ENCODE data around the gene LSM4.
"Not testable (repeated sequence)": the region's sequence is repeated elsewhere in the genome, so short reads cannot be mapped to it uniquely, and the experiment has no call there.

Gene LSM4

GRCh38 chr19:18322759-18323460 lies at the start of gene LSM4:
Gene LSM4, minus strand, starts transcription at chr19:18323076. Its CDS starts 56 bp downstream, at chr19:18323020.
- peak; percentile 99 for DNase-seq (ENCODE audit: low spot score)

GRCh38 chr19:18368504-18369222 lies 45.8 kb upstream of the LSM4 start:
- no peak for DNase-seq (ENCODE audit: low spot score)

- DNase-seq (ENCODE audit: low spot score): no peak
These were observed 43.2 kb upstream of the LSM4 start for GRCh38 chr19:18366021-18366435.

DNA sequence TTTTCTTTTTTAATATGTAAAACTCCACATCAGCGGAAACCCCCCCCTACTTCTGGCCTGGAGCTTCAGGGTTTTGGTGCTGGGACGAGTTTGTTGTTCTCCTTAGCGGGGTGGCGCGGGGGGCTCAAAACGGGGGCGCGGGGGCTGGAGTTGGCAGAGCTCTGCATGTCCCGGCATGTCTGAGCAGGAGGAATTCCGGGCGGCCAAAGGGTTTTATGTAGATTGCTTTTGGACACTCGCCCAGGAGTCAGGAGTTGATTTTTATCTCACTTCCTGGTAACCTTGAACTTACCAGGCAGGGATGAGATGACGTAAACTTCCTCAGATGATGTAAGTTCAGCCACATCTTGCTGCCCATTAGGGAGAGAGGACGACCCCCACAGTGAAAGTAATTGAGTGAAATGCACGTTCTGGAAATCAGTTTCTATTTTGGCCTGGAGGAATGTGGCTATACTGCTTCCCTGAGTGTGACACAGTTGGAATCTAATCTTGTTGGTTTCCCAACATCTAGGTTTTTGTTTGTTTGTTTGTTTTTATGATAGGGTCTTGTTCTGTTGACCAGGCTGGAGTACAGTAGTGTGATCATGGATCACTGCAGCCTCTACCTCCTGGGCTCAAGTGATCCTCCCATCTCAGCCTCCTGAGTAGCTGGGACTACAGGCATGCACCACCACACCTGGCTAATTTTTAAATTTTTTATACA lies 42.1 kb upstream of the LSM4 start:
- peak; percentile 78 for DNase-seq (ENCODE audit: low spot score)

- DNase-seq (ENCODE audit: low spot score): not testable (repeated sequence)
These were observed 41.5 kb upstream of the LSM4 start for GRCh38 chr19:18364277-18364825.

DNA sequence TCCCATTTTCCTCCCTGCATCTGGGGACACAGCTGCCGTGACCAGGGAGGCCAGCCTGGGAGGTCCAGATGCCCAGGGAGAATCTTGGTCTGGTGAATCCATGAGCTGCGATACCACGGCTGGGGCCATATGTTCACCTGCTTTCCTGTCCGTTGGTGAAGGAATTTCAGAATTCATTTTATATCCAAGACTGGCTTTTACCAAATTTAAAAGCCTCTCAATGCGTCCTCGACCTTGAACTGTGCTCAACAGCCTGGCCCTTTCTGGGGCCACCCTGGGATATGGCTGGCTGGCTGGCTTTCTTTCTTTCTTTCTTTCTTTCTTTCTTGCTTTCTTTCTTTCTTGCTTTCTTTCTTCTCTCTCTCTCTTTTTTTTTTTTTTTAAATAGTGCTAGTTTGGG lies 40.9 kb upstream of the LSM4 start:
- DNase-seq (ENCODE audit: low spot score): no peak

- DNase-seq (ENCODE audit: low spot score): no peak
These were observed 40.2 kb upstream of the LSM4 start for GRCh38 chr19:18362934-18363542.

- no peak for DNase-seq (ENCODE audit: low spot score)
These were observed 38.8 kb upstream of the LSM4 start for GRCh38 chr19:18361646-18362045.

GRCh38 chr19:18357041-18357440 lies 34.2 kb upstream of the LSM4 start:
- DNase-seq (ENCODE audit: low spot score): no peak

DNA sequence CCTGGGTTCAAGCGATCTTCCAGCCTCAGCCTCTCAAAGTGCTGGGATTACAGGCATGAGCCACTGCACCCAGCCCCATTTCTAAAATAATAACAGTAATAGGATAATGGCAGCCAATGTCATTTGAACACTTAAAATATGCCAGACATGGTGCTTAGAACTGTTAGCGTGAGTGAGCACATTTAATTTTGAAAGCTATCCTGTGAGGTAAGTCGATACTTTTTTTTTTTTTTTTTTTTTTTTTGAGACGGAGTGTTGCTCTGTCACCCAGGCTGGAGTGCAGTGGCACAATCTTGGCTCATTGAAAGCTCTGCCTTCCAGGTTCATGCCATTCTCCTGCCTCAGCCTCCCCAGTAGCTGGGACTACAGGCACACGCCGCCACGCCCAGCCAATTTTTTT lies 31.9 kb upstream of the LSM4 start:
- DNase-seq (ENCODE audit: low spot score): not testable (repeated sequence)

- DNase-seq (ENCODE audit: low spot score): no peak
These were observed 30.6 kb upstream of the LSM4 start for GRCh38 chr19:18353378-18354005.

DNA sequence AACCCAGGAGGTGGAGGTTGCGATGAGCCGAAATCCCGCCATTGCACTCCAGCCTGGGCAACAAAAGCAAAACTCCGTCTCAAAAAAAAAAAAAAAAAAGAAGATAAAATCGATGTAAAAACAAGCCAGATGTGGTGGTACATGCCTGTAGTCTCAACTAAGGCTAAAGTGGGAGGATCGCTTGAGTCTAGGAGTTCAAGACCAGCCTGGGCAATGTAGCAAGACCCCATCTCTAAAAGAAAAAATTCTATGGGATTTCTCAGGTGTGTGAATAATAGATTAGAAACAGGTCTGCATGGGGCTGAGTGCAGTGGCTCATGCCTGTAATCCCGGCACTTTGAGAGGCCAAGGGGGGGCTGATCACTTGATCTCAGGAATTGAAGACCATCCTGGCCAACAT lies 28.7 kb upstream of the LSM4 start:
- no peak for DNase-seq (ENCODE audit: low spot score)

- DNase-seq (ENCODE audit: low spot score): no peak
These were observed 27.6 kb upstream of the LSM4 start for GRCh38 chr19:18350490-18350889.

DNA sequence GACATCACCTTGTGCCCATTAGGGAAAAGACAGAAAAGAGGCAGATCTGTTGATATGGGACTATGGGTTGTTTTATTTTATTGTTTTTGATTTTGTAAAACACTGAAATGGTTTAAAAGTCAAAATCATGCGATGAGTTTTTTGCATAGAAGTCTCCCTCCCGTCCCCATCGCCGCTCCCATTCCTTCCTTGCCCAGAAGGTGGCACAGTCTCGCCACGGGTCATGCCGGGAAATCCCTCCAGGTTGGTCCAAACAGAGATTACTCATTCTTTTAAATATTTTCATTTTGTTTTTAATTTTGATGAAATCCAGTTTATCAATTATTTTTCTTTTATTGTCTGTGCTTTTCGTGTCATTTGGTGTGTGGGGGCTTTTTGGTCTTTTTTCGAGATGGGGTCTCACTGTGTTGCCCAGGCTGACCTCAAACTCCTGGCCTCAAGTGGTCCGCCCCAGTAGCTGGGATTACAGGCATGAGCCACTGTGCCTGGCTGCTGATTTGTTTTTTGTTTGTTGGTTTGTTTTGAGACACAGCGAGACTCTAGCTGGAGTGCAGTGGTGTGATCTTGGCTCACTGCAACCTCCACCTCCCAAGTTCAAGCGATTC lies 26.8 kb upstream of the LSM4 start:
- DNase-seq (ENCODE audit: low spot score): peak; percentile 88

GRCh38 chr19:18348818-18349339 lies 26.0 kb upstream of the LSM4 start:
- not testable (repeated sequence) for DNase-seq (ENCODE audit: low spot score)

DNA sequence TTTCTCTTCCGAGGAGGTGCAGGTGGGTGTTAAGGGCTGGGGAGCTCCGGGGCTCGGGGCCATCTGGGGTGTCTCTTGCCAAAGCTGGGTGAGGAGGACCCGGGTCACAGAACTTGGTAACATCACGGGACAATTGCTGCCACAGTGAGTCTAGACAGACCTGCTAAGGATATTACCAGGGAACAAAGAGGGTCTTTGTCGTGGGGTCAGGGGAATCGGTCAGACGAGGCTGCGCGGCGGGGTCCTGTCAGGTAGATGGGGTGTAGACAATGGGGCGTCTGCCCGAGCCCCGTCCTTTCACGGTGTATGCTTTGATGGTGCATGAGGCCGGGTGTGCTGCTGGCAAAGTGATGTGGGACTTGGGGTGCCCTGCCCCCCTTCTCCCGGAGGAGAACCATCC lies 25.3 kb upstream of the LSM4 start:
- no peak for DNase-seq (ENCODE audit: low spot score)

DNA sequence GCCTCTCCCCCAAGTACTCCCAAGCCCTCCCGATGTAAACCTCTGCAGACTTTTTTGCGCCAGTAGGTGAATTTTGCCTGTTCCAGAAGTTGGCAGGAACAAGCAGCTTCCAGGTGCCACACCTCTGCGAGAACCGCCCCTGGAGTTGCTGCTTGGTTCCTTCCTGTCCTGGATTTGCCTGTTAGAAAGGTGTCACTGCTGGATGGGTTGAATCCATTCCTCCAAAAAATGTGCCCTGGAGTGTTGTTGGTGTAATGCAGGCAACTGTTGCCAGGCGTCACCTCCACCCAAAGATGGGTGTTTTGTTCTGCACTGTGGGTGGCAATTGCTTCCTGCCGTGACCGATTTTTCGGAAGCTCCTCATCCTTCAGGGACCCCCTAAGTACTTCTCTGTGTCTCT lies 23.2 kb upstream of the LSM4 start:
- DNase-seq (ENCODE audit: low spot score): no peak

DNA sequence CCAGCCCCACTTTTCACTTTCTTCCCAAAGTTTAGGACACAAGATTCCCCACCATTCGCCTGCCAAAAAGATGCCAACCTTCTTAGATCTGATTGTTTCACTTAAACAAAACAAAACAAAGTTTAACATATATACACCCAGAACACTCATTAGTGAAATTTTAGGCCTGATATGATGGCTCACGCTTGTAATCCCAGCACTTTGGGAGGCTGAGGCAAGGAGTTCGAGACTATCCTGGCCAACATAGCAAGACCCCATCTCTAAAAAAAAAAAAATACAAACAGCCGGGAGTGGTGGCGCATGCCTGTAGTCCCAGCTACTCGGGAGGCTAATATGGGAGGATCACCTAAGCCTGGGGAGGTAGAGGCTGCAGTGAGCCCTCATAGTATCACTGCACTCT lies 22.4 kb upstream of the LSM4 start:
- DNase-seq (ENCODE audit: low spot score): no peak

GRCh38 chr19:18344582-18344950 lies 21.7 kb upstream of the LSM4 start:
- no peak for DNase-seq (ENCODE audit: low spot score)

GRCh38 chr19:18342090-18342632 lies 19.3 kb upstream of the LSM4 start:
- DNase-seq (ENCODE audit: low spot score): no peak

All from GM03348 (cell line).